H1 (cell line): ENCODE results near the gene NAV3. TPM values are rescaled to one million over a fixed set of nuclear protein-coding genes. Genes with fewer than 3 reads are reported as not detected.

Experiments used
- GTF2F1 ChIP-seq: IDR thresholded peaks from 2 replicates; pipeline ENCODE4 v1.6.1; 2012; ENCODE audit warnings: low read depth, low read length, improper control_type of control experiment, borderline replicate concordance
- TBP ChIP-seq: IDR thresholded peaks from 2 replicates; pipeline ENCODE4 v1.6.1; 2011; ENCODE audit warnings: low read depth, low read length, improper control_type of control experiment
- TEAD4 ChIP-seq: IDR thresholded peaks from 2 replicates; pipeline ENCODE4 v1.6.1; 2012; ENCODE audit warnings: low read depth, low read length, inconsistent platforms, mixed read lengths
- polyA plus RNA-seq, 7 experiments: library from polyadenylated mRNA; depleted of rRNA in 3 of 7; stranded (reverse) in 5 of 7; unstranded in 2 of 7; fragments of >200 nt in 5 of 7; fragments of 200-250 nt in 2 of 7; gene quantifications; 1 replicate in 5 of 7; 2 replicates in 1 of 7; 4 replicates in 1 of 7; pipeline versions ENCODE4 v1.2.1 to v1.2.3, GENCODE V29; 2011 to 2013; ENCODE audit warnings: missing spikeins in 2 of 7, mixed read lengths in 2 of 7
- total RNA-seq: library from RNA; stranded (reverse); fragmentation: NEBNext Ultra II Directional; extraction: Animal tissue kit (Norgen Biotek cat#: 25700); gene quantifications from 2 replicates; pipeline ENCODE4 v1.2.1, GENCODE V29; 2021
- TF ChIP-seq, protein P1 (sequence below): fragments of 300-600 bp; sonication (generic); IDR thresholded peaks from 2 replicates; pipeline ENCODE4 v1.7.1; 2012; ENCODE audit warnings: low read length, moderate library complexity, mild to moderate bottlenecking, inconsistent platforms; ENCODE audit not compliant: insufficient replicate concordance
- TF ChIP-seq, protein P2 (sequence below), 3 experiments: IDR thresholded peaks; 1 replicate in 2 of 3; 2 replicates in 1 of 3; pipeline versions ENCODE4 v1.5.1 to v1.6.1; 2011; ENCODE audit warnings: low read length in 3 of 3, mild to moderate bottlenecking in 3 of 3, inconsistent platforms in 2 of 3, low read depth in 1 of 3, moderate library complexity in 1 of 3; ENCODE audit not compliant: insufficient read depth in 1 of 3; ENCODE audit errors: control extremely low read depth in 1 of 3
- TF ChIP-seq, protein P3 (sequence below): IDR thresholded peaks from 2 replicates; pipeline ENCODE4 v1.6.1; 2011; ENCODE audit warnings: low read depth, mild to moderate bottlenecking, low read length; ENCODE audit not compliant: insufficient read depth

The NAV3 gene
- total and polyA plus RNA-seq, 2 of the 8 experiments (the other 6 are each of a cell fraction or from before 2014, with no cell fraction given), result 0.47 to 5.0 TPM

DNA sequence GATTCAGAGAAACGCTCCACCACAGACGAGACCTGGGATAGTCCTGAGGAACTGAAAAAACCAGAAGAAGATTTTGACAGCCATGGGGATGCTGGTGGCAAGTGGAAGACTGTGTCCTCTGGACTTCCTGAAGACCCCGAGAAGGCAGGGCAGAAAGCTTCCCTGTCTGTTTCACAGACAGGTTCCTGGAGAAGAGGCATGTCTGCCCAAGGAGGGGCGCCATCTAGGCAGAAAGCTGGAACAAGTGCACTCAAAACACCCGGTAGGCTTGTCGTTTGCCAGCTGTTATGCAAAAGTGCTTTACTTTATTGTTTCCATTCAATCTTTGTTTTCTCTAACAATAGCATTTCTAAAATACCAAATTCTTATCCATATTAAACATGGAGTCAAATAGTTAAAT is 287.3 kb downstream of the NAV3 start (continued):
- TF ChIP-seq, protein P1, sequence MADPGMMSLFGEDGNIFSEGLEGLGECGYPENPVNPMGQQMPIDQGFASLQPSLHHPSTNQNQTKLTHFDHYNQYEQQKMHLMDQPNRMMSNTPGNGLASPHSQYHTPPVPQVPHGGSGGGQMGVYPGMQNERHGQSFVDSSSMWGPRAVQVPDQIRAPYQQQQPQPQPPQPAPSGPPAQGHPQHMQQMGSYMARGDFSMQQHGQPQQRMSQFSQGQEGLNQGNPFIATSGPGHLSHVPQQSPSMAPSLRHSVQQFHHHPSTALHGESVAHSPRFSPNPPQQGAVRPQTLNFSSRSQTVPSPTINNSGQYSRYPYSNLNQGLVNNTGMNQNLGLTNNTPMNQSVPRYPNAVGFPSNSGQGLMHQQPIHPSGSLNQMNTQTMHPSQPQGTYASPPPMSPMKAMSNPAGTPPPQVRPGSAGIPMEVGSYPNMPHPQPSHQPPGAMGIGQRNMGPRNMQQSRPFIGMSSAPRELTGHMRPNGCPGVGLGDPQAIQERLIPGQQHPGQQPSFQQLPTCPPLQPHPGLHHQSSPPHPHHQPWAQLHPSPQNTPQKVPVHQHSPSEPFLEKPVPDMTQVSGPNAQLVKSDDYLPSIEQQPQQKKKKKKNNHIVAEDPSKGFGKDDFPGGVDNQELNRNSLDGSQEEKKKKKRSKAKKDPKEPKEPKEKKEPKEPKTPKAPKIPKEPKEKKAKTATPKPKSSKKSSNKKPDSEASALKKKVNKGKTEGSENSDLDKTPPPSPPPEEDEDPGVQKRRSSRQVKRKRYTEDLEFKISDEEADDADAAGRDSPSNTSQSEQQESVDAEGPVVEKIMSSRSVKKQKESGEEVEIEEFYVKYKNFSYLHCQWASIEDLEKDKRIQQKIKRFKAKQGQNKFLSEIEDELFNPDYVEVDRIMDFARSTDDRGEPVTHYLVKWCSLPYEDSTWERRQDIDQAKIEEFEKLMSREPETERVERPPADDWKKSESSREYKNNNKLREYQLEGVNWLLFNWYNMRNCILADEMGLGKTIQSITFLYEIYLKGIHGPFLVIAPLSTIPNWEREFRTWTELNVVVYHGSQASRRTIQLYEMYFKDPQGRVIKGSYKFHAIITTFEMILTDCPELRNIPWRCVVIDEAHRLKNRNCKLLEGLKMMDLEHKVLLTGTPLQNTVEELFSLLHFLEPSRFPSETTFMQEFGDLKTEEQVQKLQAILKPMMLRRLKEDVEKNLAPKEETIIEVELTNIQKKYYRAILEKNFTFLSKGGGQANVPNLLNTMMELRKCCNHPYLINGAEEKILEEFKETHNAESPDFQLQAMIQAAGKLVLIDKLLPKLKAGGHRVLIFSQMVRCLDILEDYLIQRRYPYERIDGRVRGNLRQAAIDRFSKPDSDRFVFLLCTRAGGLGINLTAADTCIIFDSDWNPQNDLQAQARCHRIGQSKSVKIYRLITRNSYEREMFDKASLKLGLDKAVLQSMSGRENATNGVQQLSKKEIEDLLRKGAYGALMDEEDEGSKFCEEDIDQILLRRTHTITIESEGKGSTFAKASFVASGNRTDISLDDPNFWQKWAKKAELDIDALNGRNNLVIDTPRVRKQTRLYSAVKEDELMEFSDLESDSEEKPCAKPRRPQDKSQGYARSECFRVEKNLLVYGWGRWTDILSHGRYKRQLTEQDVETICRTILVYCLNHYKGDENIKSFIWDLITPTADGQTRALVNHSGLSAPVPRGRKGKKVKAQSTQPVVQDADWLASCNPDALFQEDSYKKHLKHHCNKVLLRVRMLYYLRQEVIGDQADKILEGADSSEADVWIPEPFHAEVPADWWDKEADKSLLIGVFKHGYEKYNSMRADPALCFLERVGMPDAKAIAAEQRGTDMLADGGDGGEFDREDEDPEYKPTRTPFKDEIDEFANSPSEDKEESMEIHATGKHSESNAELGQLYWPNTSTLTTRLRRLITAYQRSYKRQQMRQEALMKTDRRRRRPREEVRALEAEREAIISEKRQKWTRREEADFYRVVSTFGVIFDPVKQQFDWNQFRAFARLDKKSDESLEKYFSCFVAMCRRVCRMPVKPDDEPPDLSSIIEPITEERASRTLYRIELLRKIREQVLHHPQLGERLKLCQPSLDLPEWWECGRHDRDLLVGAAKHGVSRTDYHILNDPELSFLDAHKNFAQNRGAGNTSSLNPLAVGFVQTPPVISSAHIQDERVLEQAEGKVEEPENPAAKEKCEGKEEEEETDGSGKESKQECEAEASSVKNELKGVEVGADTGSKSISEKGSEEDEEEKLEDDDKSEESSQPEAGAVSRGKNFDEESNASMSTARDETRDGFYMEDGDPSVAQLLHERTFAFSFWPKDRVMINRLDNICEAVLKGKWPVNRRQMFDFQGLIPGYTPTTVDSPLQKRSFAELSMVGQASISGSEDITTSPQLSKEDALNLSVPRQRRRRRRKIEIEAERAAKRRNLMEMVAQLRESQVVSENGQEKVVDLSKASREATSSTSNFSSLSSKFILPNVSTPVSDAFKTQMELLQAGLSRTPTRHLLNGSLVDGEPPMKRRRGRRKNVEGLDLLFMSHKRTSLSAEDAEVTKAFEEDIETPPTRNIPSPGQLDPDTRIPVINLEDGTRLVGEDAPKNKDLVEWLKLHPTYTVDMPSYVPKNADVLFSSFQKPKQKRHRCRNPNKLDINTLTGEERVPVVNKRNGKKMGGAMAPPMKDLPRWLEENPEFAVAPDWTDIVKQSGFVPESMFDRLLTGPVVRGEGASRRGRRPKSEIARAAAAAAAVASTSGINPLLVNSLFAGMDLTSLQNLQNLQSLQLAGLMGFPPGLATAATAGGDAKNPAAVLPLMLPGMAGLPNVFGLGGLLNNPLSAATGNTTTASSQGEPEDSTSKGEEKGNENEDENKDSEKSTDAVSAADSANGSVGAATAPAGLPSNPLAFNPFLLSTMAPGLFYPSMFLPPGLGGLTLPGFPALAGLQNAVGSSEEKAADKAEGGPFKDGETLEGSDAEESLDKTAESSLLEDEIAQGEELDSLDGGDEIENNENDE, result no peak
- no peak for TF ChIP-seq GTF2F1
- TF ChIP-seq, protein P2, sequence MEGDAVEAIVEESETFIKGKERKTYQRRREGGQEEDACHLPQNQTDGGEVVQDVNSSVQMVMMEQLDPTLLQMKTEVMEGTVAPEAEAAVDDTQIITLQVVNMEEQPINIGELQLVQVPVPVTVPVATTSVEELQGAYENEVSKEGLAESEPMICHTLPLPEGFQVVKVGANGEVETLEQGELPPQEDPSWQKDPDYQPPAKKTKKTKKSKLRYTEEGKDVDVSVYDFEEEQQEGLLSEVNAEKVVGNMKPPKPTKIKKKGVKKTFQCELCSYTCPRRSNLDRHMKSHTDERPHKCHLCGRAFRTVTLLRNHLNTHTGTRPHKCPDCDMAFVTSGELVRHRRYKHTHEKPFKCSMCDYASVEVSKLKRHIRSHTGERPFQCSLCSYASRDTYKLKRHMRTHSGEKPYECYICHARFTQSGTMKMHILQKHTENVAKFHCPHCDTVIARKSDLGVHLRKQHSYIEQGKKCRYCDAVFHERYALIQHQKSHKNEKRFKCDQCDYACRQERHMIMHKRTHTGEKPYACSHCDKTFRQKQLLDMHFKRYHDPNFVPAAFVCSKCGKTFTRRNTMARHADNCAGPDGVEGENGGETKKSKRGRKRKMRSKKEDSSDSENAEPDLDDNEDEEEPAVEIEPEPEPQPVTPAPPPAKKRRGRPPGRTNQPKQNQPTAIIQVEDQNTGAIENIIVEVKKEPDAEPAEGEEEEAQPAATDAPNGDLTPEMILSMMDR (IDR thresholded peaks at IDR 0.05; ENCODE audit: control extremely low read depth in 1 of 3, insufficient read depth in 1 of 3, low read depth in 1 of 3, low read length in 3 of 3), result peak; percentile 31 to 50 (median 45); a peak in 3 of 4 replicates
- TF ChIP-seq, protein P3, sequence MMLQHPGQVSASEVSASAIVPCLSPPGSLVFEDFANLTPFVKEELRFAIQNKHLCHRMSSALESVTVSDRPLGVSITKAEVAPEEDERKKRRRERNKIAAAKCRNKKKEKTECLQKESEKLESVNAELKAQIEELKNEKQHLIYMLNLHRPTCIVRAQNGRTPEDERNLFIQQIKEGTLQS, result no peak
- TF ChIP-seq TEAD4, result no peak
- TF ChIP-seq TBP, result no peak
